ENCODE data around the gene PARP11.

PARP11 gene

GRCh38 chr12:3761116-3761735 lies 112.0 kb downstream of the PARP11 start:
- no peak for DNase-seq

GRCh38 chr12:3759878-3760277 lies 113.3 kb downstream of the PARP11 start:
- DNase-seq: no peak
